ENCODE data around the gene MARCHF3.

MARCHF3 gene

GRCh38 chr5:126981222-126981621 lies 49.1 kb downstream of the MARCHF3 start:
- no peak overlapping the region for H3K23ac ChIP-seq (ENCODE audit: low read length)
- H3K4me1 ChIP-seq (ENCODE audit: control insufficient read depth in 1 of 2, insufficient read depth in 2 of 2, low read length in 2 of 2), result no peaks in the 10 kb centered on the region
- H4K12ac ChIP-seq (ENCODE audit: low read depth, low read length), result no peak overlapping the region
- no CpG with 5 or more reads among the region's 2 CpGs for WGBS (ENCODE audit: extremely low coverage, insufficient coverage, insufficient read length)
- no peaks in the 10 kb centered on the region for H3K79me2 ChIP-seq (ENCODE audit: control insufficient read depth, insufficient read depth, low read length, poor library complexity)
- no peaks in the 10 kb centered on the region for H3K36me3 ChIP-seq (ENCODE audit: control insufficient read depth in 1 of 2, insufficient read depth in 2 of 2, low read length in 2 of 2)
- H3K27ac ChIP-seq (ENCODE audit: low read depth, low read length), result no peak overlapping the region
- H2BK5ac ChIP-seq (ENCODE audit: low read depth, low read length, poor library complexity), result no peak overlapping the region
- no peak overlapping the region for H4K8ac ChIP-seq (ENCODE audit: low read depth, low read length)
- no peak overlapping the region for H3K4me3 ChIP-seq (ENCODE audit: low read depth, low read length)
- no peak overlapping the region for H2AK5ac ChIP-seq (ENCODE audit: low read length)
- H2BK120ac ChIP-seq (ENCODE audit: insufficient read depth, low read length, poor library complexity), result no peak overlapping the region
- no peak overlapping the region for H3K4me2 ChIP-seq (ENCODE audit: low read length)
- H4K91ac ChIP-seq (ENCODE audit: low read depth, low read length), result no peak overlapping the region
- H3K9ac ChIP-seq (ENCODE audit: low read length), result no peak overlapping the region
- H2AFZ ChIP-seq (ENCODE audit: insufficient read depth, low read length, poor library complexity), result no peak overlapping the region
- H3K27me3 ChIP-seq (ENCODE audit: insufficient read depth, low read length), result no peaks in the 10 kb centered on the region
- no peaks in the 10 kb centered on the region for H3K79me1 ChIP-seq (ENCODE audit: low read length)
- peaks cover 3% of the 10 kb centered on the region for H3K9me3 ChIP-seq (ENCODE audit: insufficient read depth, low read depth, low read length)
- no peak overlapping the region for H3K14ac ChIP-seq (ENCODE audit: low read length)
- H3K18ac ChIP-seq (ENCODE audit: low read length), result no peak overlapping the region
- H3K4ac ChIP-seq (ENCODE audit: low read depth, low read length), result no peak overlapping the region
- no peak for DNase-seq
- no peak overlapping the region for H2BK12ac ChIP-seq (ENCODE audit: low read length)

DNA sequence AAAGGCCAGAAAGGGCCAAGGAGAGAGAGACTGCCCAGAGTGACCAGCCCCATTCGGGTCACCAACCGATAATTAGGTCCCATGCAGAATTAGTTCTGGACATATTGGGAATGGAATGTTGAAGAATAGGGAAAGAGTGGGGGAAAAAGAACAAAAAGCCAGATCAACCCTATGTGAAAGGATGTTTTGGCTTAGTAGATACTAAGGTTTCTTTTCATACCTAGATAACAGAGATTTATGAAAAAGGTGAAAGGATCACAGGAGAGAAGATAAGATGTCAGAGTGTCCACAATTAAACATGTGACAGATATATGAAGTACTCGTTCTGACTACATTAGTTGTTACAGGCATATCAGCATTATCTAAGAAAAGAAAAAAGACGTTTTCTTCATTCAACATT lies 52.1 kb downstream of the MARCHF3 start:
- Histone ChIP-seq H2BK120ac (ENCODE audit: insufficient read depth, low read length, poor library complexity) (no peak overlapping the region), H2AFZ (ENCODE audit: insufficient read depth, low read length, poor library complexity) (no peak overlapping the region), H3K4me3 (ENCODE audit: low read depth, low read length) (no peak overlapping the region), H3K23ac (ENCODE audit: low read length) (no peak overlapping the region), H2BK12ac (ENCODE audit: low read length) (no peak overlapping the region), H2AK5ac (ENCODE audit: low read length) (no peak overlapping the region), H3K27me3 (ENCODE audit: insufficient read depth, low read length) (no peaks in the 10 kb centered on the region), H3K79me1 (ENCODE audit: low read length) (no peaks in the 10 kb centered on the region), H4K91ac (ENCODE audit: low read depth, low read length) (no peak overlapping the region), H3K36me3 (ENCODE audit: control insufficient read depth in 1 of 2, insufficient read depth in 2 of 2, low read length in 2 of 2) (no peaks in the 10 kb centered on the region), H3K4ac (ENCODE audit: low read depth, low read length) (no peak overlapping the region), H3K9ac (ENCODE audit: low read length) (no peak overlapping the region), H4K8ac (ENCODE audit: low read depth, low read length) (no peak overlapping the region), H3K27ac (ENCODE audit: low read depth, low read length) (no peak overlapping the region), H3K79me2 (ENCODE audit: control insufficient read depth, insufficient read depth, low read length, poor library complexity) (no peaks in the 10 kb centered on the region), H3K4me2 (ENCODE audit: low read length) (no peak overlapping the region), H4K12ac (ENCODE audit: low read depth, low read length) (no peak overlapping the region), H3K9me3 (ENCODE audit: insufficient read depth, low read depth, low read length) (peaks cover 3% of the 10 kb centered on the region), H3K18ac (ENCODE audit: low read length) (no peak overlapping the region), H3K4me1 (ENCODE audit: control insufficient read depth in 1 of 2, insufficient read depth in 2 of 2, low read length in 2 of 2) (no peaks in the 10 kb centered on the region), H2BK5ac (ENCODE audit: low read depth, low read length, poor library complexity) (no peak overlapping the region), H3K14ac (ENCODE audit: low read length) (no peak overlapping the region)
- no CpG with 5 or more reads among the region's 4 CpGs for WGBS (ENCODE audit: extremely low coverage, insufficient coverage, insufficient read length)
- no peak for DNase-seq

- Histone ChIP-seq H4K12ac (ENCODE audit: low read depth, low read length) (no peak overlapping the region), H3K9ac (ENCODE audit: low read length) (no peak overlapping the region), H4K8ac (ENCODE audit: low read depth, low read length) (no peak overlapping the region), H3K23ac (ENCODE audit: low read length) (no peak overlapping the region), H3K4me2 (ENCODE audit: low read length) (no peak overlapping the region), H2BK5ac (ENCODE audit: low read depth, low read length, poor library complexity) (no peak overlapping the region), H4K91ac (ENCODE audit: low read depth, low read length) (no peak overlapping the region), H2BK12ac (ENCODE audit: low read length) (no peak overlapping the region), H3K27ac (ENCODE audit: low read depth, low read length) (no peak overlapping the region), H3K79me1 (ENCODE audit: low read length) (no peaks in the 10 kb centered on the region), H3K4me1 (ENCODE audit: control insufficient read depth in 1 of 2, insufficient read depth in 2 of 2, low read length in 2 of 2) (no peaks in the 10 kb centered on the region), H2AFZ (ENCODE audit: insufficient read depth, low read length, poor library complexity) (no peak overlapping the region), H3K79me2 (ENCODE audit: control insufficient read depth, insufficient read depth, low read length, poor library complexity) (no peaks in the 10 kb centered on the region), H3K4me3 (ENCODE audit: low read depth, low read length) (no peak overlapping the region), H3K4ac (ENCODE audit: low read depth, low read length) (no peak overlapping the region), H2BK120ac (ENCODE audit: insufficient read depth, low read length, poor library complexity) (no peak overlapping the region), H3K18ac (ENCODE audit: low read length) (no peak overlapping the region), H3K9me3 (ENCODE audit: insufficient read depth, low read depth, low read length) (no peaks in the 10 kb centered on the region), H3K36me3 (ENCODE audit: control insufficient read depth in 1 of 2, insufficient read depth in 2 of 2, low read length in 2 of 2) (no peaks in the 10 kb centered on the region), H3K14ac (ENCODE audit: low read length) (no peak overlapping the region), H2AK5ac (ENCODE audit: low read length) (no peak overlapping the region), H3K27me3 (ENCODE audit: insufficient read depth, low read length) (no peaks in the 10 kb centered on the region)
- DNase-seq, result no peak
- no CpG with 5 or more reads among the region's 6 CpGs for WGBS (ENCODE audit: extremely low coverage, insufficient coverage, insufficient read length)
These were observed 53.7 kb downstream of the MARCHF3 start for GRCh38 chr5:126976520-126977172.

GRCh38 chr5:126975796-126976195 lies 54.6 kb downstream of the MARCHF3 start:
- H3K9ac ChIP-seq (ENCODE audit: low read length), result no peak overlapping the region
- no peak overlapping the region for H4K91ac ChIP-seq (ENCODE audit: low read depth, low read length)
- H2AFZ ChIP-seq (ENCODE audit: insufficient read depth, low read length, poor library complexity), result no peak overlapping the region
- no peak overlapping the region for H2BK12ac ChIP-seq (ENCODE audit: low read length)
- no peaks in the 10 kb centered on the region for H3K79me2 ChIP-seq (ENCODE audit: control insufficient read depth, insufficient read depth, low read length, poor library complexity)
- no peak overlapping the region for H4K8ac ChIP-seq (ENCODE audit: low read depth, low read length)
- no peak overlapping the region for H4K12ac ChIP-seq (ENCODE audit: low read depth, low read length)
- H3K9me3 ChIP-seq (ENCODE audit: insufficient read depth, low read depth, low read length), result no peaks in the 10 kb centered on the region
- no peak overlapping the region for H3K14ac ChIP-seq (ENCODE audit: low read length)
- no peak overlapping the region for H3K4me2 ChIP-seq (ENCODE audit: low read length)
- no peak overlapping the region for H3K18ac ChIP-seq (ENCODE audit: low read length)
- no peak overlapping the region for H2BK120ac ChIP-seq (ENCODE audit: insufficient read depth, low read length, poor library complexity)
- H3K36me3 ChIP-seq (ENCODE audit: control insufficient read depth in 1 of 2, insufficient read depth in 2 of 2, low read length in 2 of 2), result no peaks in the 10 kb centered on the region
- H3K4ac ChIP-seq (ENCODE audit: low read depth, low read length), result no peak overlapping the region
- no peak for DNase-seq
- no peak overlapping the region for H3K23ac ChIP-seq (ENCODE audit: low read length)
- H2BK5ac ChIP-seq (ENCODE audit: low read depth, low read length, poor library complexity), result no peak overlapping the region
- H2AK5ac ChIP-seq (ENCODE audit: low read length), result no peak overlapping the region
- H3K27ac ChIP-seq (ENCODE audit: low read depth, low read length), result no peak overlapping the region
- no peaks in the 10 kb centered on the region for H3K79me1 ChIP-seq (ENCODE audit: low read length)
- no peak overlapping the region for H3K4me3 ChIP-seq (ENCODE audit: low read depth, low read length)
- H3K27me3 ChIP-seq (ENCODE audit: insufficient read depth, low read length), result no peaks in the 10 kb centered on the region
- no peaks in the 10 kb centered on the region for H3K4me1 ChIP-seq (ENCODE audit: control insufficient read depth in 1 of 2, insufficient read depth in 2 of 2, low read length in 2 of 2)
